ENCODE data around the gene SUGCT. TPM values are rescaled to one million over a fixed set of nuclear protein-coding genes. Genes with fewer than 3 reads are reported as not detected.

The SUGCT gene
- total RNA-seq, 1 experiment from 2014 or later, result 5.4 TPM

DNA sequence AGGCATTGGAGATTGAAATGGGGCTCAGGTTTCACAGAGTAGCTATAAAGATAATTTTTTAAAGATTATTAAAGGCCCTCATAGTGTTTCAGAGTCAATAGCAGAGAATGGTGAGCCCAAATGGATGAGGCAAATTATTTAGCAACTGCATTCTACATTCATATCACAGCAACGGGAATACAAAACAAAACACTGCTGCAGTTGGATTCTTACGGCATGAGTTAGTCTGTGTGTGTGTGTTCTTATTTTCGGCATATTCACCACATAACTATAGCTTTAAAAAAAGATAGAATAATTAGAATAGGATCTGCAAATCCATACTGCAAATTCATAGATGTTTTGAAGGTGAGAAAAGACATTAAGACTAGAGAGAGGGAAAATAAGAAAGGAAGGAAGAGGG lies 66.0 kb downstream of the SUGCT start:
- H2AFZ ChIP-seq (ENCODE audit: low read length), result no peak overlapping the region
- H4K20me1 ChIP-seq (ENCODE audit: control insufficient read depth, insufficient read depth, insufficient read length), result no peaks in the 10 kb centered on the region
- H3K56ac ChIP-seq (ENCODE audit: insufficient read length, low read depth, low read length), result no peak overlapping the region
- no peak overlapping the region for H3K9ac ChIP-seq (ENCODE audit: extremely low read depth, insufficient read length, low read length)
- H2BK120ac ChIP-seq (ENCODE audit: low read depth, low read length, poor library complexity, severe bottlenecking), result no peak overlapping the region
- H3K4me1 Mint-ChIP-seq, result no peaks in the 10 kb centered on the region; a peak in 1 of 4 replicates
- no peaks in the 10 kb centered on the region for H3K9me3 ChIP-seq (ENCODE audit: control insufficient read depth, low read depth, low read length)
- H3K14ac ChIP-seq (ENCODE audit: insufficient read depth, low read length), result no peak overlapping the region
- H3K4ac ChIP-seq (ENCODE audit: low read depth, low read length), result no peak overlapping the region
- no peak overlapping the region; a peak in 1 of 7 replicates for H3K27ac Mint-ChIP-seq
- H3K27me3 Mint-ChIP-seq (ENCODE audit: low read depth), result no peaks in the 10 kb centered on the region
- H3K23ac ChIP-seq (ENCODE audit: insufficient read length, low read depth, low read length), result no peak overlapping the region
- H2BK12ac ChIP-seq (ENCODE audit: insufficient read length, low read depth, low read length), result no peak overlapping the region
- no peak overlapping the region for H2BK5ac ChIP-seq (ENCODE audit: insufficient read length, low read length)
- no peak overlapping the region for H4K8ac ChIP-seq (replicated peaks; ENCODE audit: insufficient read length, low read depth, low read length)
- H3T11ph ChIP-seq (ENCODE audit: low read length), result no peak overlapping the region
- no CpG with 5 or more reads among the region's 3 CpGs for WGBS (ENCODE audit: extremely low coverage, insufficient read length, low lambda C conversion rate)
- no peak overlapping the region for H3K27ac ChIP-seq (ENCODE audit: insufficient read length, low read depth, low read length)
- H3K9me3 Mint-ChIP-seq, result no peaks in the 10 kb centered on the region
- no peaks in the 10 kb centered on the region for H3K36me3 Mint-ChIP-seq (ENCODE audit: insufficient read depth in 1 of 3, low read depth in 3 of 3)
- TF ChIP-seq, protein P1, sequence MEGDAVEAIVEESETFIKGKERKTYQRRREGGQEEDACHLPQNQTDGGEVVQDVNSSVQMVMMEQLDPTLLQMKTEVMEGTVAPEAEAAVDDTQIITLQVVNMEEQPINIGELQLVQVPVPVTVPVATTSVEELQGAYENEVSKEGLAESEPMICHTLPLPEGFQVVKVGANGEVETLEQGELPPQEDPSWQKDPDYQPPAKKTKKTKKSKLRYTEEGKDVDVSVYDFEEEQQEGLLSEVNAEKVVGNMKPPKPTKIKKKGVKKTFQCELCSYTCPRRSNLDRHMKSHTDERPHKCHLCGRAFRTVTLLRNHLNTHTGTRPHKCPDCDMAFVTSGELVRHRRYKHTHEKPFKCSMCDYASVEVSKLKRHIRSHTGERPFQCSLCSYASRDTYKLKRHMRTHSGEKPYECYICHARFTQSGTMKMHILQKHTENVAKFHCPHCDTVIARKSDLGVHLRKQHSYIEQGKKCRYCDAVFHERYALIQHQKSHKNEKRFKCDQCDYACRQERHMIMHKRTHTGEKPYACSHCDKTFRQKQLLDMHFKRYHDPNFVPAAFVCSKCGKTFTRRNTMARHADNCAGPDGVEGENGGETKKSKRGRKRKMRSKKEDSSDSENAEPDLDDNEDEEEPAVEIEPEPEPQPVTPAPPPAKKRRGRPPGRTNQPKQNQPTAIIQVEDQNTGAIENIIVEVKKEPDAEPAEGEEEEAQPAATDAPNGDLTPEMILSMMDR (conservative IDR thresholded peaks at IDR 0.05), result no peak
- H3K18ac ChIP-seq (ENCODE audit: insufficient read length, low read depth, low read length), result no peak overlapping the region
- H4K91ac ChIP-seq (ENCODE audit: insufficient read length, low read depth, low read length), result no peak overlapping the region
- no peak overlapping the region for H4K5ac ChIP-seq (ENCODE audit: insufficient read length, low read depth, low read length)
- no peak overlapping the region for H2AK5ac ChIP-seq (ENCODE audit: insufficient read length, low read length)
- H3K23me2 ChIP-seq (ENCODE audit: insufficient read length, low read depth, low read length, poor library complexity, severe bottlenecking), result no peaks in the 10 kb centered on the region
- H3K79me2 ChIP-seq (ENCODE audit: insufficient read depth, low read length), result no peaks in the 10 kb centered on the region
- H3K79me1 ChIP-seq (ENCODE audit: insufficient read depth, low read depth, low read length, poor library complexity, severe bottlenecking), result no peaks in the 10 kb centered on the region
- H2BK15ac ChIP-seq (ENCODE audit: low read depth, low read length), result no peak overlapping the region
- H3K4me3 Mint-ChIP-seq, result no peak overlapping the region
- H2BK20ac ChIP-seq (ENCODE audit: low read depth, low read length, poor library complexity, severe bottlenecking), result no peak overlapping the region
- H3K4me2 ChIP-seq (ENCODE audit: insufficient read depth, insufficient read length, low read length), result no peak overlapping the region
- no peaks in the 10 kb centered on the region for H3K27me3 ChIP-seq (ENCODE audit: insufficient read depth, low read length)
- no peak for DNase-seq
- no peaks in the 10 kb centered on the region for H3K4me1 ChIP-seq (ENCODE audit: insufficient read depth, low read length)
